Heart left ventricle (tissue), 13 donors: ENCODE results near the gene TEDC2.

Source experiments
- CTCF ChIP-seq, 12 donors: fragments of 200-600 bp; sonication (generic) in 4 of 12; IDR thresholded peaks; one replicate each; pipeline versions ENCODE4 v1.5.0 to v1.8.0; 2018 to 2022; ENCODE audit warnings: antibody characterized with exemption in 12 of 12, mild to moderate bottlenecking in 5 of 12
- POLR2A ChIP-seq, 2 donors: fragments of 450-650 bp; IDR thresholded peaks; one replicate each; pipeline ENCODE4 v1.6.1; 2017; ENCODE audit warnings: antibody characterized with exemption in 2 of 2, mild to moderate bottlenecking in 2 of 2, moderate library complexity in 2 of 2
- donor health status: ischemic (EF 13 %, LVEDD 7.1; RV severe dilation, severe dysfunction).
- donor health status: DM: no; HTN: yes; CAD: no.
- donor health status: DM: no; HTN: no; CAD: no.
- donor health status: ischemic (EF 25% LVEDD 6.9; RV normal size, moderate dysfunction).
- donor health status: ischemic (EF 25% LVEDD 5.7; RV mildly dilated, moderate dysfunction).
- donor health status: ischemic (EF 35%, LVEDD 5.7; RV mildly dilated, moderate dysfunction).
- donor health status: nonischemic (EF 11% LVEDD 7.7; RV severe dilation, severe dysfunction).
- donor health status: DM: yes; HTN: yes; CAD: no.
- donor health status: PGD.
- donor health status: ischemic (EF 29% LVEDD 5.4; RV normal size, mild dysfunction).
- donor health status: nonischemic (EF 23%, LVEDD 6.1; RV moderate dilation, normal function).

GRCh38 chr16:2511128-2511800, 51.4 kb downstream of the TEDC2 start:
- TF ChIP-seq CTCF (IDR thresholded peaks at IDR 0.05) (no peak), POLR2A (IDR thresholded peaks at IDR 0.05) (no peak)
